Neural crest cell (in vitro differentiated cells): Measurements from ENCODE around the gene C12orf57. TPM values are rescaled to one million over a fixed set of nuclear protein-coding genes. Genes with fewer than 3 reads are reported as not detected.

Experiments used
- DNase-seq: peaks from one replicate; pipeline ENCODE4 v3.0.0; 2021; ENCODE audit warnings: low read depth, mixed read lengths, low spot score
- H3K27ac Mint-ChIP-seq: one replicate; pipeline ENCODE4 v1.8.0; 2021; ENCODE audit warnings: mild to moderate bottlenecking, mixed read lengths; ENCODE audit not compliant: unreplicated experiment
- H3K27me3 Mint-ChIP-seq: 2 replicates; pipeline ENCODE4 v1.8.0; 2021; ENCODE audit warnings: low read depth, mild to moderate bottlenecking, mixed read lengths
- H3K36me3 Mint-ChIP-seq: 2 replicates; pipeline ENCODE4 v1.8.0; 2021; ENCODE audit warnings: low read depth, mild to moderate bottlenecking, mixed read lengths
- H3K4me1 Mint-ChIP-seq: 2 replicates; pipeline ENCODE4 v1.8.0; 2021; ENCODE audit warnings: mixed read lengths
- H3K4me3 Mint-ChIP-seq: one replicate; pipeline ENCODE4 v1.8.0; 2021; ENCODE audit warnings: mild to moderate bottlenecking, mixed read lengths
- H3K9me3 Mint-ChIP-seq: 2 replicates; pipeline ENCODE4 v1.8.0; 2021; ENCODE audit warnings: mixed read lengths
- CTCF ChIP-seq: fragments of 200-600 bp; sonication (generic); conservative IDR thresholded peaks from 2 replicates; pipeline ENCODE4 v1.5.0; 2021; ENCODE audit warnings: antibody characterized with exemption, mild to moderate bottlenecking
- total RNA-seq: library from RNA; stranded (reverse); gene quantifications from 2 replicates; pipeline ENCODE4 v1.2.1, GENCODE V29; 2021

The C12orf57 gene
- total RNA-seq, 1 donor from 2014 or later = 298 TPM

GRCh38 chr12:6943389-6943721 lies 467 bp upstream of the C12orf57 start:
- peak; percentile 67 for DNase-seq
- H3K36me3 Mint-ChIP-seq = peaks cover 10% of the 10 kb centered on the region
- peak overlapping the region; percentile 96 for H3K27ac Mint-ChIP-seq
- H3K4me3 Mint-ChIP-seq = peak overlapping the region; percentile 92
- no peaks in the 10 kb centered on the region for H3K9me3 Mint-ChIP-seq
- H3K4me1 Mint-ChIP-seq = peaks cover 44% of the 10 kb centered on the region
- TF ChIP-seq CTCF = no peak
- H3K27me3 Mint-ChIP-seq = peaks cover 26% of the 10 kb centered on the region

GRCh38 chr12:6944381-6945186 lies 762 bp downstream of the C12orf57 start:
- peaks cover 7% of the 10 kb centered on the region for H3K36me3 Mint-ChIP-seq
- peak; percentile 98 for TF ChIP-seq CTCF
- H3K9me3 Mint-ChIP-seq = no peaks in the 10 kb centered on the region
- H3K4me3 Mint-ChIP-seq = peak overlapping the region; percentile 92
- DNase-seq = peak; percentile 84
- H3K4me1 Mint-ChIP-seq = peaks cover 47% of the 10 kb centered on the region
- peak overlapping the region; percentile 96 for H3K27ac Mint-ChIP-seq
- peaks cover 24% of the 10 kb centered on the region for H3K27me3 Mint-ChIP-seq

GRCh38 chr12:6945613-6946012 lies 1.8 kb downstream of the C12orf57 start:
- Mint-ChIP-seq H3K4me1 (peaks cover 47% of the 10 kb centered on the region), H3K27me3 (peaks cover 24% of the 10 kb centered on the region), H3K36me3 (peaks cover 5% of the 10 kb centered on the region), H3K4me3 (peak overlapping the region; percentile 92), H3K9me3 (no peaks in the 10 kb centered on the region), H3K27ac (no peak overlapping the region)
- TF ChIP-seq CTCF = no peak
- DNase-seq = no peak

- TF ChIP-seq CTCF = no peak
- Mint-ChIP-seq H3K27me3 (peaks cover 22% of the 10 kb centered on the region), H3K4me1 (peaks cover 47% of the 10 kb centered on the region), H3K4me3 (peak overlapping the region; percentile 92), H3K36me3 (peaks cover 4% of the 10 kb centered on the region), H3K27ac (no peak overlapping the region), H3K9me3 (no peaks in the 10 kb centered on the region)
- no peak for DNase-seq
These were observed 2.5 kb downstream of the C12orf57 start for GRCh38 chr12:6946033-6946919.

- no peak for DNase-seq
These were observed 3.1 kb downstream of the C12orf57 start for GRCh38 chr12:6946920-6947374.

More at GRCh38 chr12:6946920-6947374, 3.1 kb downstream of the C12orf57 start:
- TF ChIP-seq CTCF = no peak
- Mint-ChIP-seq H3K9me3 (no peaks in the 10 kb centered on the region), H3K4me1 (peaks cover 47% of the 10 kb centered on the region), H3K4me3 (peak overlapping the region; percentile 72), H3K27ac (no peak overlapping the region), H3K36me3 (peaks cover 4% of the 10 kb centered on the region), H3K27me3 (peaks cover 21% of the 10 kb centered on the region)
